GM13977 (cell line): Measurements from ENCODE around the gene PDE3B.
"Not testable (repeated sequence)": the region's sequence is repeated elsewhere in the genome, so short reads cannot be mapped to it uniquely, and the experiment has no call there.

ENCODE experiments used
- DNase-seq: peaks from one replicate; pipeline ENCODE4 v3.0.0; 2012; ENCODE audit warnings: low spot score
- in situ Hi-C: fragments of 300-500 bp; cut with MboI; formaldehyde crosslinking; loops from one replicate; pipeline ENCODE4 v1.12.0; 2022; ENCODE audit warnings: low sequenced_read_pairs, low pct_unique_long_range_greater_than_20kb, mixed read lengths, inconsistent platforms; ENCODE audit not compliant: unreplicated experiment
- TF ChIP-seq, protein P1 (sequence below): IDR thresholded peaks from 2 replicates; pipeline ENCODE4 v1.5.1; 2012; ENCODE audit warnings: mild to moderate bottlenecking, control low read depth; ENCODE audit not compliant: insufficient read depth; ENCODE audit errors: extremely low read depth, missing control alignments

Gene PDE3B

DNA sequence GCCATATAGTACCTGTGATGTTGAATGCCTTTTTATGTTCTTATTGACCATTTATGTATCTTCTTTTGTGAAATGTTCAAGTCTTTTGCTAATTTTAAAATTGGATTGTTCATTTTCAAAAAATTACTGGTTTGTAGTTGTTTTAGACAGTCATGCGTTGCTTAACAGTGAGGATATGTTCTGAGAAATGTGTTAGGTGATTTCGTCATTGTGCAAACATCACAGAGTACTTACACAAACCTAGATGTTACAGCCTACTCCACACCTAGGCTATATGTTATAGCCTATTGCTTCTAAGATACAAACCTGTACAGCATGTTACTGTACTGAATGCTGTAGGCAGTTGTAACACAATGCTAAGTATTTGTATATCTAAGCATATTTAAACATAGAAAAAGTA is 32.5 kb downstream of the PDE3B start:
- TF ChIP-seq, protein P1, sequence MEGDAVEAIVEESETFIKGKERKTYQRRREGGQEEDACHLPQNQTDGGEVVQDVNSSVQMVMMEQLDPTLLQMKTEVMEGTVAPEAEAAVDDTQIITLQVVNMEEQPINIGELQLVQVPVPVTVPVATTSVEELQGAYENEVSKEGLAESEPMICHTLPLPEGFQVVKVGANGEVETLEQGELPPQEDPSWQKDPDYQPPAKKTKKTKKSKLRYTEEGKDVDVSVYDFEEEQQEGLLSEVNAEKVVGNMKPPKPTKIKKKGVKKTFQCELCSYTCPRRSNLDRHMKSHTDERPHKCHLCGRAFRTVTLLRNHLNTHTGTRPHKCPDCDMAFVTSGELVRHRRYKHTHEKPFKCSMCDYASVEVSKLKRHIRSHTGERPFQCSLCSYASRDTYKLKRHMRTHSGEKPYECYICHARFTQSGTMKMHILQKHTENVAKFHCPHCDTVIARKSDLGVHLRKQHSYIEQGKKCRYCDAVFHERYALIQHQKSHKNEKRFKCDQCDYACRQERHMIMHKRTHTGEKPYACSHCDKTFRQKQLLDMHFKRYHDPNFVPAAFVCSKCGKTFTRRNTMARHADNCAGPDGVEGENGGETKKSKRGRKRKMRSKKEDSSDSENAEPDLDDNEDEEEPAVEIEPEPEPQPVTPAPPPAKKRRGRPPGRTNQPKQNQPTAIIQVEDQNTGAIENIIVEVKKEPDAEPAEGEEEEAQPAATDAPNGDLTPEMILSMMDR = no peak
- no peak for DNase-seq
- in situ Hi-C loops = no loop called here

DNA sequence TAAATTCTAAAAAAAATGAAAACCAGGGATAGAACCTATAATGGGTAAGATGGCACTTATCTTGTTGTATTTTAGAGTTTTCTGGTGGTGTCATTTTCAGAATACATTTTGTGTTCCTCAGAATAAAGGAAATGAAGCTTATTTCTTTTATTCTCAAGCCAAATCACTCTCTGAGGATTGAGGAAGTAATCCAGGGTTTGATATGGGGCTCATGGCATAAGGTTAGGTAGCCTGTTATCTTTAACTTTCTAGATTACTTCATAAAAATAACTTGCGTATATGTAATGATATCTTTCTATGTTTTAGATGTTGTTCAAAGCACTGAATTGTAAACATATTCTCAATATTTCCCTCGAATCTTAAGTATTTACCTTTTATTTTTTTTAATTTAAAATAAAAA is 33.5 kb downstream of the PDE3B start:
- TF ChIP-seq, protein P1 = no peak
- in situ Hi-C loops = no loop called here
- DNase-seq = no peak

DNA sequence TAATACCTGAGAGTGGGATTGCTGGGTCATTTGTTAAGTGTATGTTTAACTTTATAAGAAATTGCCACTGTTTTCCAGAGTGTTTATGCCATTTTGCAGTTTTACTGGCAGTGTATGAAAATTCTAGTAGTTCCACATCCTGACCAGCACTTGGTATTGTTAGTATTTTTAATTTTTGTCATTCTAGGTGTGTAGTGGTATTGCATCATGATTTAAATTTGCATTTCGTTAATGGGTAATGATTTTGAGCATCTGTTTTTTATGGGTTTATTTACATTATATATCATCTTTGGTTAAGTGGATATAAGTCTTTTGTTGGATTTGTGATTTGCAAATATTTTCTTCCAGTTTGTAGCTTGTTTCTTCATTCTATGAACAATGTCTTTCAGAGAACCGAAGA is 34.7 kb downstream of the PDE3B start:
- in situ Hi-C loops = no loop called here
- no peak for DNase-seq
- TF ChIP-seq, protein P1 = no peak

DNA sequence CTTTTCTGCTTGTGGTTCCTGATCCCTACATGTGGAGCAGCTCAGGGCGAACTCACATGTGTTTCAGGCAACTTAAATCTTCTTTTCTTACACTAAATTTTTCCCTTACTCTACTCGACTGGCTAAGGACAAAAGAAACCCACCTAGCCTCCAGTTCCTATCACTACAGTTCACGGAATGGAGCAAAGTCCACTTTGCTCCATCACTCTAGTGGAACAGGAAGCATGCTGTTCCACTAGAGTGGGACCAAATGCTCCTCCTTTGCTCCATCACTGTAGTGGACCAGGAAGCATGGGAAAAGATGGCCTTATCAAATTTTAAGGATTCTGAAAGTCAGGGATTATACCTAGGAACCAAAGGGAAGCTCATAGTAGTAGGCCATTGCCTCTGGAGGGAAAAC is 36.1 kb downstream of the PDE3B start:
- DNase-seq = no peak
- in situ Hi-C loops = no loop called here
- TF ChIP-seq, protein P1 = no peak

DNA sequence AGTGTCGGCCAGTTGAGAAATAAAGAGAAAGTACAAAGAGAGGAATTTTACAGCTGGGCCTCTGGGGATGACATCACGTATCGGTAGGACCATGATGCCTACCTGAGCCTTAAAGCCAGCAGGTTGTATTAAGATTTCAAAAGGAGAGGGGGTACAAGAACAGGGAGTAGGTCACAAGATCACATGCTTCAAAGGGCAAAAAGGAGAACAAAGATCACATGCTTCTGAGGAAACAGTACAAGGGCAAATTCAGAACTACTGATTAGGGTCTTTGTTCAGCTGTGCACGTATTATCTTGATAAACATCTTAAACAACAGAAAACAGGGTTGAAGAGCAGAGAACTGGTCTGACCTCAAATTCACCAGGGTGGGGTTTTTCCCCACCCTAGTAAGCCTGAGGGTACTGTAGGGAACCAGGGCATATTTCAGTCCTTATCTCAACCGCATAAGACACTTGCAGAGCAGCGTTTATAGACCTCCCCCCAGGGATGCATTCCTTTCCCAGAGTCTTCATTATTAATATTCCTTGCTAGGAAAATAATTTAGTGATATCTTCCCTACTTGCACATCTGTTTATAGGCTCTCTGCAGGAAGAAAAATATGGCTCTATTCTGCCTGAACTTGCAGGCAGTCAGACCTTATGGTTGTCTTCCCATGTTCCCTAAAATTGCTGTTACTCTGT is 40.8 kb downstream of the PDE3B start:
- in situ Hi-C loops, DNase-seq: not testable (repeated sequence)

DNA sequence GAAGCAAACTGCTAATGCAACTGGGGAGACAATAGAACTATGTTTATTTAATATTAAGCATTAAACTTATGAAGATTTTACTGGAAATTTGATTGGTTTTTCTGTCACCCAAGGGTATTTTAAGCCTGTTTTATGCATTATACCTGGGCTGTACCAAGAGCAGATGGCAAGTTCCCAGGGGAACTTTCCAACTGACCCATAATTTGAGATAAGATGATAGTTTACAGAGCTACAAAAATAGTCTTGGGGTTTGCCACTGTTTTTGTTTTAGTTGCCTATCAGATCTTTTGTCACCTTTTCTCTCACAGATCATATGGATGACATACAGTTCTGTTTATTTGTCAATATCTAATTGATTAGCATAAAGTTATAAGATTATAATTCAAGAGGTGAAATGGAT is 43.9 kb downstream of the PDE3B start:
- in situ Hi-C loops = no loop called here
- TF ChIP-seq, protein P1 = no peak
- no peak for DNase-seq

DNA sequence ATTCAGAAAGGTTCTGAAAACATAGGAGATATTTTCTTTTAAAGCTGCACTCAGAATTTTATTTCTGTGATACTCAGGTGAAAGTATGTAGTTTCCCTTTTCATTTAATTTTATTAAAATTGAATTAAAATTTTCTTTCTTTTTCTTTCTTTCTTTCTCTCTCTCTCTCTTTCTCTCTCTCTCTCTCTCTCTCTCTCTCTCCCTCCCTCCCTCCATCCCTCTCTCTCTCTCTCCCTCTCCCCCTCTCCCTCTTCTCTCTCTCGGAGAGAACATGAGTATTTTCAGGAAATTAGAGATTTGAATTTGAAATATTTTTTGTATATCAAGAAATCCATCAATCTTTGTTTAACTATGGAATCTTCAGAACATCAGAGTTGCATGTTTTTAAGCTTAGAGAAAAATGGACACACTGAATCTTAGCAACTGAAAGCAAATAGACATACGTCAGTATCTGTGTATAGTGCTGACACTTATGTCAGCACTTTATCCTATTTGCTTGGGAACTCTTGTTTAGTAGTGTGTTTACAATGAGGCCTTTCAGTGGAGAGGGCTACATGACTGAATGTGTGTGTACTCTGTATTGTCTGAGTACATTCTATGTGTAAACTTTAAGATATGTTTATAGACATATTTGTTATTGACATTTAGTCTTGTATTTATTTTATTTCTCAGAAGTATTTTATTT is 44.5 kb downstream of the PDE3B start:
- in situ Hi-C loops = no loop called here
- no peak for DNase-seq
- TF ChIP-seq, protein P1 = no peak

DNA sequence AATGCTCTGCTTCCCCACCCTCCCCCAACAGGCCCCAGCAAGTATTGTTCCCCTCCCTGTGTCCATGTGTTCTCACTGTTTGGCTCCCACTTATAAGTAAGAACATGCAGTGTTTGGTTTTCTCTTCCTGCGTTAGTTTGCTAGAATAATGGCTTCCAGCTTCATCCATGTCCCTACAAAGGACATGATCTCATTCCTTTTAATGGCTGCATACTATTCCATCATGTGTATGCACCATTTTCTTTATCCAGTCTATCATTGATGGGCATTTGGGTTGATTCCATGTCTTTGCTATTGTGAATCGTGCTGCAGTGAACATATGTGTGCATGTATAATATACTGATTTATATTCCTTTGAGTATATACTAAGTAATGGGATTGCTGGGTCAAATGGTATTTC is 52.1 kb downstream of the PDE3B start:
- DNase-seq, in situ Hi-C loops: not testable (repeated sequence)
